ENCODE data around the gene DEFB132. TPM values are rescaled to one million over a fixed set of nuclear protein-coding genes. Genes with fewer than 3 reads are reported as not detected.

DEFB132 gene
- total RNA-seq, 1 donor from 2014 or later: not detected

GRCh38 chr20:270517-270916 is 13.0 kb downstream of the DEFB132 start:
- H3K27me3 Mint-ChIP-seq: peaks cover 9% of the 10 kb centered on the region
- peaks cover 9% of the 10 kb centered on the region for H3K4me1 Mint-ChIP-seq (ENCODE audit: unreplicated experiment)
- H3K36me3 Mint-ChIP-seq: peaks cover 7% of the 10 kb centered on the region
- no peak overlapping the region for H3K4me3 Mint-ChIP-seq
- no peak for TF ChIP-seq CTCF (conservative IDR thresholded peaks at IDR 0.05)
- DNase-seq (ENCODE audit: extremely low spot score, unreplicated experiment): peak; percentile 37
- no peak overlapping the region for H3K27ac Mint-ChIP-seq
- no peaks in the 10 kb centered on the region for H3K9me3 Mint-ChIP-seq

- Mint-ChIP-seq H3K27me3 (peaks cover 6% of the 10 kb centered on the region), H3K27ac (no peak overlapping the region), H3K4me1 (ENCODE audit: unreplicated experiment) (peaks cover 9% of the 10 kb centered on the region), H3K4me3 (no peak overlapping the region), H3K36me3 (peaks cover 12% of the 10 kb centered on the region), H3K9me3 (no peaks in the 10 kb centered on the region)
- TF ChIP-seq CTCF (conservative IDR thresholded peaks at IDR 0.05): no peak
- DNase-seq (ENCODE audit: extremely low spot score, unreplicated experiment): peak; percentile 40
Measured at GRCh38 chr20:271069-271468, 13.5 kb downstream of the DEFB132 start.

GRCh38 chr20:271528-271927 is 14.0 kb downstream of the DEFB132 start:
- peaks cover 2% of the 10 kb centered on the region for H3K27me3 Mint-ChIP-seq
- peaks cover 6% of the 10 kb centered on the region for H3K4me1 Mint-ChIP-seq (ENCODE audit: unreplicated experiment)

GRCh38 chr20:272718-273117 is 15.2 kb downstream of the DEFB132 start:
- H3K36me3 Mint-ChIP-seq: peaks cover 23% of the 10 kb centered on the region
- H3K4me1 Mint-ChIP-seq (ENCODE audit: unreplicated experiment): no peaks in the 10 kb centered on the region
- no peaks in the 10 kb centered on the region for H3K9me3 Mint-ChIP-seq
- H3K4me3 Mint-ChIP-seq: no peak overlapping the region
- DNase-seq (ENCODE audit: extremely low spot score, unreplicated experiment): no peak
- H3K27me3 Mint-ChIP-seq: no peaks in the 10 kb centered on the region
- no peak for TF ChIP-seq CTCF (conservative IDR thresholded peaks at IDR 0.05)
- no peak overlapping the region for H3K27ac Mint-ChIP-seq

More at GRCh38 chr20:271528-271927, 14.0 kb downstream of the DEFB132 start:
- TF ChIP-seq CTCF (conservative IDR thresholded peaks at IDR 0.05): no peak
- no peak overlapping the region for H3K4me3 Mint-ChIP-seq
- DNase-seq (ENCODE audit: extremely low spot score, unreplicated experiment): peak; percentile 2
- H3K9me3 Mint-ChIP-seq: no peaks in the 10 kb centered on the region
- peaks cover 16% of the 10 kb centered on the region for H3K36me3 Mint-ChIP-seq
- no peak overlapping the region for H3K27ac Mint-ChIP-seq

GRCh38 chr20:273884-274283 is 16.4 kb downstream of the DEFB132 start:
- H3K36me3 Mint-ChIP-seq: peaks cover 28% of the 10 kb centered on the region
- H3K4me3 Mint-ChIP-seq: no peak overlapping the region
- no peak for TF ChIP-seq CTCF (conservative IDR thresholded peaks at IDR 0.05)
- no peak for DNase-seq (ENCODE audit: extremely low spot score, unreplicated experiment)
- no peaks in the 10 kb centered on the region for H3K9me3 Mint-ChIP-seq
- no peak overlapping the region for H3K27ac Mint-ChIP-seq
- no peaks in the 10 kb centered on the region for H3K4me1 Mint-ChIP-seq (ENCODE audit: unreplicated experiment)
- no peaks in the 10 kb centered on the region for H3K27me3 Mint-ChIP-seq

- no peaks in the 10 kb centered on the region for H3K27me3 Mint-ChIP-seq
- no peak overlapping the region for H3K4me3 Mint-ChIP-seq
- H3K36me3 Mint-ChIP-seq: peaks cover 25% of the 10 kb centered on the region
- H3K9me3 Mint-ChIP-seq: no peaks in the 10 kb centered on the region
- no peaks in the 10 kb centered on the region for H3K4me1 Mint-ChIP-seq (ENCODE audit: unreplicated experiment)
- DNase-seq (ENCODE audit: extremely low spot score, unreplicated experiment): no peak
- no peak overlapping the region for H3K27ac Mint-ChIP-seq
- TF ChIP-seq CTCF (conservative IDR thresholded peaks at IDR 0.05): no peak
Measured at GRCh38 chr20:275791-276190, 18.3 kb downstream of the DEFB132 start.
